ENCODE data around the gene KCNQ4. TPM values are rescaled to one million over a fixed set of nuclear protein-coding genes. Genes with fewer than 3 reads are reported as not detected.

Gene KCNQ4
- total and polyA plus RNA-seq, 8 donors, result 0.92 to 1.7 (median 1.4) TPM

- Histone ChIP-seq H3K4me1 (peaks cover 4 to 23% of the 10 kb centered on the region in 2 donors), H3K27me3 (no peaks in the 10 kb centered on the region), H3K4me3 (peak overlapping the region; percentile 33 to 53), H3K36me3 (no peaks in the 10 kb centered on the region), H3K27ac (peak overlapping the region in 1 of 2 donors; percentile 69), H3K9me3 (no peaks in the 10 kb centered on the region)
- intact Hi-C loops (cut with DNase I), result no loop called here
- ATAC-seq (no peak), DNase-seq (no peak)
- TF ChIP-seq CTCF (IDR thresholded peaks at IDR 0.05), result no peak
These were observed 77.2 kb downstream of the KCNQ4 start for GRCh38 chr1:40860706-40861223.

GRCh38 chr1:40861224-40862003 lies 77.8 kb downstream of the KCNQ4 start:
- DNase-seq (peak in 3 of 4 donors; percentile 54 to 88 (median 68)), ATAC-seq (peak; percentile 6)
- Histone ChIP-seq H3K4me3 (peak overlapping the region; percentile 53 to 57), H3K27me3 (no peaks in the 10 kb centered on the region), H3K36me3 (no peaks in the 10 kb centered on the region), H3K27ac (peak overlapping the region; percentile 56 to 69), H3K4me1 (peaks cover 4 to 23% of the 10 kb centered on the region in 2 donors), H3K9me3 (no peaks in the 10 kb centered on the region)
- intact Hi-C loops (cut with DNase I), result no loop called here
- TF ChIP-seq CTCF (IDR thresholded peaks at IDR 0.05), result no peak

- Histone ChIP-seq H3K4me3 (peak within 1 kb of the TSS; percentile 53 to 57), H3K27me3 (no peaks in the 10 kb centered on the region), H3K27ac (peak within 1 kb of the TSS; percentile 56 to 69), H3K4me1 (peaks cover 4 to 23% of the 10 kb centered on the region in 2 donors), H3K36me3 (no peaks in the 10 kb centered on the region), H3K9me3 (no peaks in the 10 kb centered on the region)
- intact Hi-C loops (cut with DNase I), result no loop called here
- TF ChIP-seq CTCF (IDR thresholded peaks at IDR 0.05), result peak in 1 of 2 donors; percentile 37
- ATAC-seq (peak; percentile 98), DNase-seq (peak; percentile 84 to 99 (median 93))
These were observed 78.6 kb downstream of the KCNQ4 start, which contains the start of gene CITED4 for GRCh38 chr1:40862008-40862863. TSS of gene CITED4 (minus strand) at chr1:40862363. CDS start at chr1:40862127, 236 bp downstream.

GRCh38 chr1:40868051-40868723 lies 84.6 kb downstream of the KCNQ4 start:
- intact Hi-C loops (cut with DNase I), result no loop called here
- peaks cover 0 to 7% of the 10 kb centered on the region in 2 donors for H3K9me3 ChIP-seq
- TF ChIP-seq CTCF (IDR thresholded peaks at IDR 0.05), result no peak
- H3K27me3 ChIP-seq, result no peaks in the 10 kb centered on the region
- no peaks in the 10 kb centered on the region for H3K4me1 ChIP-seq
- ATAC-seq (peak; percentile 94), DNase-seq (peak in 1 of 4 donors; percentile 40)
- H3K4me3 ChIP-seq, result no peak overlapping the region
- H3K36me3 ChIP-seq, result no peaks in the 10 kb centered on the region
- no peak overlapping the region for H3K27ac ChIP-seq
